ENCODE measurements around the gene TUSC1. TPM values are rescaled to one million over a fixed set of nuclear protein-coding genes. Genes with fewer than 3 reads are reported as not detected.

Gene TUSC1
- total and polyA plus RNA-seq, 2 of the 13 experiments (the other 11 are each of a cell fraction or from before 2014, with no cell fraction given), result not detected

DNA sequence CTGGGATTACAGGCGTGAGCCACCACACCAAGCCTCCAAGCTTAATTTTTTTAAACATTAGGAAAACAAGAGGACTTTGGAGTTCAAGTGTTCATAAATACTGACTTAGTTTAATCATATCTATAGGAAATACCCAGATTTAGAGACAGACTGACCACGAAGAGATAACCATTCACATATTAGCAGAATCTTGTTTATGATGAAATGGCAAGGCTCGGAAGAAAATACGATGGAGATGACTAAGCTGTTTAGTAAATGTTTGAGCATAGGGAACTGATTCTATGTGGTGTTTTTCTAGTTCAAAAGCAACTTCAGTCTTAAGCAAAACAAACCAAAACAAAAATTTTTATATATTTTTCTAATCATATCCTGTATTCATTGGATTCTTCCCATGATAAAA, 13.5 kb upstream of the TUSC1 start:
- Histone ChIP-seq H2AFZ (ENCODE audit: low read length) (no peak overlapping the region), H3K4me3 (replicated peaks in 1 of 3; ENCODE audit: insufficient read depth in 1 of 3, low read depth in 2 of 3, low read length in 3 of 3) (no peak overlapping the region), H3K36me3 (replicated peaks in 1 of 2; ENCODE audit: control insufficient read depth in 1 of 2, insufficient read depth in 2 of 2, low read length in 2 of 2) (no peaks in the 10 kb centered on the region), H3K4me1 (ENCODE audit: insufficient read depth, low read length) (no peaks in the 10 kb centered on the region), H3K9ac (ENCODE audit: insufficient read depth, low read depth, low read length) (no peak overlapping the region), H4K20me1 (ENCODE audit: insufficient read depth, low read length) (no peaks in the 10 kb centered on the region), H3K27ac (ENCODE audit: extremely low read length, insufficient read depth, low read length) (no peak overlapping the region), H3K9me3 (ENCODE audit: low read length) (peaks cover 6% of the 10 kb centered on the region; the same call in 1 of the 2 replicates), H3K27me3 (ENCODE audit: control insufficient read depth in 1 of 2, insufficient read depth in 2 of 2, low read length in 2 of 2) (no peaks in the 10 kb centered on the region), H3K79me2 (ENCODE audit: insufficient read depth, low read length) (no peaks in the 10 kb centered on the region), H3K4me2 (ENCODE audit: low read depth, low read length) (no peak overlapping the region)
- intact Hi-C loops (cut with micrococcal nuclease; ENCODE audit: unreplicated experiment) (no loop called here), in situ Hi-C loops (cut with HindIII; ENCODE audit: extremely low pct_ligation_motif_present, low pct_unique_long_range_greater_than_20kb) (loop anchor here (25.0 kb wide), 1 partner anchor 96 kb away; no protein-coding TSS in a partner anchor)
- TF ChIP-seq SMAD1 (CRISPR knock-in tag; IDR thresholded peaks at IDR 0.05; ENCODE audit: borderline replicate concordance, low read depth) (no peak), ZFAT (CRISPR knock-in tag; conservative IDR thresholded peaks at IDR 0.05) (no peak), ZNF629 (CRISPR knock-in tag; conservative IDR thresholded peaks at IDR 0.05) (no peak), PREB (CRISPR knock-in tag; IDR thresholded peaks at IDR 0.05) (no peak), ZNF784 (CRISPR knock-in tag; IDR thresholded peaks at IDR 0.05; ENCODE audit: borderline replicate concordance) (no peak)
- DNase-seq (ENCODE audit: low spot score) (no peak), FAIRE-seq (no peak), ATAC-seq (no peak)
- no TSS peak for BruUV-seq (replicated peaks)
- ChIA-PET CTCF (ENCODE audit: low intra/inter-chr PET ratio, low total read pairs) (no interaction called here), POLR2A (no interaction called here)
- WGBS (ENCODE audit: low lambda C conversion rate), result 24% methylated on average over 4 of the region's 4 CpGs

- no peak for DNase-seq (ENCODE audit: low spot score)
- Histone ChIP-seq H3K27me3 (ENCODE audit: control insufficient read depth in 1 of 2, insufficient read depth in 2 of 2, low read length in 2 of 2) (no peaks in the 10 kb centered on the region), H4K20me1 (ENCODE audit: insufficient read depth, low read length) (no peaks in the 10 kb centered on the region), H3K9me3 (ENCODE audit: low read length) (peaks cover 12% of the 10 kb centered on the region), H3K4me1 (ENCODE audit: insufficient read depth, low read length) (no peaks in the 10 kb centered on the region), H3K4me3 (replicated peaks in 1 of 3; ENCODE audit: insufficient read depth in 1 of 3, low read depth in 2 of 3, low read length in 3 of 3) (no peak overlapping the region), H3K9ac (ENCODE audit: insufficient read depth, low read depth, low read length) (no peak overlapping the region), H3K27ac (ENCODE audit: extremely low read length, insufficient read depth, low read length) (no peak overlapping the region), H2AFZ (ENCODE audit: low read length) (no peak overlapping the region), H3K79me2 (ENCODE audit: insufficient read depth, low read length) (no peaks in the 10 kb centered on the region), H3K4me2 (ENCODE audit: low read depth, low read length) (no peak overlapping the region), H3K36me3 (replicated peaks in 1 of 2; ENCODE audit: control insufficient read depth in 1 of 2, insufficient read depth in 2 of 2, low read length in 2 of 2) (no peaks in the 10 kb centered on the region)
- ATAC-seq, result no peak
- ChIA-PET CTCF (ENCODE audit: low intra/inter-chr PET ratio, low total read pairs) (no interaction called here), POLR2A (no interaction called here)
- no TSS peak for BruUV-seq (replicated peaks)
- intact Hi-C loops (cut with micrococcal nuclease; ENCODE audit: unreplicated experiment), result no loop called here
- in situ Hi-C loops (cut with HindIII; ENCODE audit: extremely low pct_ligation_motif_present, low pct_unique_long_range_greater_than_20kb), result loop anchor here (25.0 kb wide), 1 partner anchor 103 kb away; no protein-coding TSS in a partner anchor
- no peak for FAIRE-seq
- TF ChIP-seq RERE (CRISPR knock-in tag; IDR thresholded peaks at IDR 0.05; ENCODE audit: low read depth) (no peak), SP2 (CRISPR knock-in tag; IDR thresholded peaks at IDR 0.05) (no peak), ZNF724P (CRISPR knock-in tag; IDR thresholded peaks at IDR 0.05; ENCODE audit: borderline replicate concordance) (no peak), ZNF253 (CRISPR knock-in tag; IDR thresholded peaks at IDR 0.05; ENCODE audit: borderline replicate concordance) (no peak), ZNF501 (CRISPR knock-in tag; IDR thresholded peaks at IDR 0.05) (no peak), ZNF543 (CRISPR knock-in tag; IDR thresholded peaks at IDR 0.05) (no peak), ZNF749 (CRISPR knock-in tag; IDR thresholded peaks at IDR 0.05; ENCODE audit: borderline replicate concordance) (no peak), ERF (CRISPR knock-in tag; IDR thresholded peaks at IDR 0.05) (no peak)
Observed at GRCh38 chr9:25684321-25684720, 6.1 kb upstream of the TUSC1 start.
